ENCODE results near the gene DCPS.

Gene DCPS

GRCh38 chr11:126262216-126262615 lies 41.6 kb upstream of the DCPS start:
- no peak for TF ChIP-seq CTCF (IDR thresholded peaks at IDR 0.05)
- Mint-ChIP-seq H3K36me3 (ENCODE audit: low read depth) (peaks cover 72% of the 10 kb centered on the region), H3K9me3 (no peaks in the 10 kb centered on the region), H3K27ac (no peak overlapping the region), H3K27me3 (ENCODE audit: low read depth, poor library complexity) (no peaks in the 10 kb centered on the region), H3K4me1 (peaks cover 6% of the 10 kb centered on the region), H3K4me3 (no peak overlapping the region)
- DNase-seq: no peak

GRCh38 chr11:126263489-126263888 lies 40.4 kb upstream of the DCPS start:
- Mint-ChIP-seq H3K4me1 (peaks cover 14% of the 10 kb centered on the region), H3K36me3 (ENCODE audit: low read depth) (peaks cover 68% of the 10 kb centered on the region), H3K9me3 (no peaks in the 10 kb centered on the region), H3K27ac (no peak overlapping the region), H3K27me3 (ENCODE audit: low read depth, poor library complexity) (no peaks in the 10 kb centered on the region), H3K4me3 (no peak overlapping the region)
- no peak for DNase-seq
- no peak for TF ChIP-seq CTCF (IDR thresholded peaks at IDR 0.05)

- H3K4me1 Mint-ChIP-seq: peaks cover 31% of the 10 kb centered on the region
- H3K4me3 Mint-ChIP-seq: no peak overlapping the region
- no peak overlapping the region for H3K27ac Mint-ChIP-seq
- DNase-seq: no peak
- peaks cover 55% of the 10 kb centered on the region for H3K36me3 Mint-ChIP-seq (ENCODE audit: low read depth)
- TF ChIP-seq CTCF (IDR thresholded peaks at IDR 0.05): no peak
- H3K27me3 Mint-ChIP-seq (ENCODE audit: low read depth, poor library complexity): no peaks in the 10 kb centered on the region
- no peaks in the 10 kb centered on the region for H3K9me3 Mint-ChIP-seq
Observed at GRCh38 chr11:126265811-126266210, 38.0 kb upstream of the DCPS start.

- Mint-ChIP-seq H3K27me3 (ENCODE audit: low read depth, poor library complexity) (no peaks in the 10 kb centered on the region), H3K36me3 (ENCODE audit: low read depth) (peaks cover 50% of the 10 kb centered on the region)
Observed at GRCh38 chr11:126267650-126268049, 36.2 kb upstream of the DCPS start.

GRCh38 chr11:126268361-126268707 lies 35.5 kb upstream of the DCPS start:
- peak; percentile 52 for DNase-seq

More at GRCh38 chr11:126267650-126268049, 36.2 kb upstream of the DCPS start:
- peak overlapping the region; percentile 95 for H3K4me3 Mint-ChIP-seq
- no peaks in the 10 kb centered on the region for H3K9me3 Mint-ChIP-seq
- no peak for TF ChIP-seq CTCF (IDR thresholded peaks at IDR 0.05)
- no peak for DNase-seq
- peak overlapping the region; percentile 100 for H3K27ac Mint-ChIP-seq
- H3K4me1 Mint-ChIP-seq: peaks cover 31% of the 10 kb centered on the region

More at GRCh38 chr11:126268361-126268707, 35.5 kb upstream of the DCPS start:
- TF ChIP-seq CTCF (IDR thresholded peaks at IDR 0.05): no peak
- H3K4me1 Mint-ChIP-seq: peaks cover 31% of the 10 kb centered on the region
- no peaks in the 10 kb centered on the region for H3K9me3 Mint-ChIP-seq
- H3K27me3 Mint-ChIP-seq (ENCODE audit: low read depth, poor library complexity): no peaks in the 10 kb centered on the region
- peak overlapping the region; percentile 100 for H3K27ac Mint-ChIP-seq
- peak overlapping the region; percentile 95 for H3K4me3 Mint-ChIP-seq
- H3K36me3 Mint-ChIP-seq (ENCODE audit: low read depth): peaks cover 50% of the 10 kb centered on the region
